NCI-H69 (cell line): ENCODE data around the gene PMEL.

ENCODE experiments used
- DNase-seq: peaks from one replicate; lab custom pipeline; 2025; lab: John Stamatoyannopoulos, UW

Gene PMEL

GRCh38 chr12:55942055-55942454, 23.8 kb downstream of the PMEL start:
- peak; percentile 19 for DNase-seq

- peak; percentile 89 for DNase-seq
Observed at GRCh38 chr12:55940065-55940732, 25.6 kb downstream of the PMEL start.

GRCh38 chr12:55938826-55939501, 26.9 kb downstream of the PMEL start:
- no peak for DNase-seq

GRCh38 chr12:55937981-55938380, 27.9 kb downstream of the PMEL start:
- no peak for DNase-seq

- DNase-seq: no peak
Observed at GRCh38 chr12:55935738-55936151, 30.1 kb downstream of the PMEL start.

- DNase-seq: peak; percentile 31
Observed at GRCh38 chr12:55934773-55935172, 31.1 kb downstream of the PMEL start.

- peak; percentile 43 for DNase-seq
Observed at GRCh38 chr12:55933799-55934742, 31.8 kb downstream of the PMEL start.

GRCh38 chr12:55933169-55933798, 32.6 kb downstream of the PMEL start:
- DNase-seq: peak; percentile 57

GRCh38 chr12:55932551-55932910, 33.3 kb downstream of the PMEL start:
- peak; percentile 34 for DNase-seq

- DNase-seq: peak; percentile 53
Observed at GRCh38 chr12:55931780-55932550, 33.9 kb downstream of the PMEL start.

DNA sequence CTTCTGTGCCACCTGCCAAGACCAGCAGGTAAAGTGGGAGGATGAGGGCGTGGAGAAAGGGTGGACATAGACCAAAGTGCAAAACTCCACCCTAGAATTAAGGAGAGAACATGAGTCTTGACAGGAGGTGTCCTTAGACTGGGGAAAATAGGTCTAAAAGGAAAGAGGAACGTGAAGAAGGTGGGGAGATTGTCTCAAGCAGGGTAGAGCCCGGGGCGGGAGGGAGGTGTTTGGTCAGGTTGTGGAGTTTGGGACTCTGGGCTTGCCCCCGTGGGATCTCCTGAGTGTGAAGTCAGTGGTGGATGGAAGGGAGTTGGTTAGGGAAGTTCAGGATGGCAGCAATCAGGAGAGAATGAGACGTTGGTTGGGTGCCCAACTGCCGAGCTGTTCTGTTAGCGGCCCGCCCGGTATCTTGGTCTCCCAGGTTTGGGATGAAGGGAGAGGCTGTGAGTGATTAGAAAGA, 34.5 kb downstream of the PMEL start:
- no peak for DNase-seq

DNA sequence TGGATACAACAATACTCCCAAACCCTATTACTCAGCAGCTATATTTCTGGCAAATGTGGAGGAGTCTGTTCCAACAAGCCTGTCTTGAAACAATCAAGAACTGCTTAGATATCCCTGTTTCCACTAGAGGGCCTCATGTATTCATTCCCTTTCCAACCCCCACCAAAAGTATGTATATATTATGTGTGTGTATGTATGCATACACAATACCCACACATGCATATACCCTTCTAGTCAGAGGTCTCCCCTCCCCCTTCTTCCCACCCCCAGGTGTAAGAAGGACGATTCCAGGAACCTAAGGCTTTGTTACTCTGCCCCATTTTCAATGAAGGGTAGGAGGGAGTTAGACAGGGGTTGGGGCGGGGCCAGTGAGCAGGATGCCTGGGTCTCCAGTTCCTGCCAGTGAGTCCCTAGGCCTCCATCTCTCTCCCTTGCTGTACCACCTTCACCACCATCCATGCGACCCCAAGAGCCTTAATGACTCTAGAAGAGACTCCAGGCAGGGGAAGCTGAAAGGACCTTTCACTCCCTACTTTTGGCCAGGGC, 35.0 kb downstream of the PMEL start, which contains the start of gene DGKA:
Gene DGKA (plus strand): TSS at position 392 of the 546 bp plus-strand sequence. CDS start 5,342 bp downstream, outside the sequence.
- DNase-seq: peak; percentile 77

- DNase-seq: no peak
Observed at GRCh38 chr12:55929306-55929791, 36.5 kb downstream of the PMEL start.

DNA sequence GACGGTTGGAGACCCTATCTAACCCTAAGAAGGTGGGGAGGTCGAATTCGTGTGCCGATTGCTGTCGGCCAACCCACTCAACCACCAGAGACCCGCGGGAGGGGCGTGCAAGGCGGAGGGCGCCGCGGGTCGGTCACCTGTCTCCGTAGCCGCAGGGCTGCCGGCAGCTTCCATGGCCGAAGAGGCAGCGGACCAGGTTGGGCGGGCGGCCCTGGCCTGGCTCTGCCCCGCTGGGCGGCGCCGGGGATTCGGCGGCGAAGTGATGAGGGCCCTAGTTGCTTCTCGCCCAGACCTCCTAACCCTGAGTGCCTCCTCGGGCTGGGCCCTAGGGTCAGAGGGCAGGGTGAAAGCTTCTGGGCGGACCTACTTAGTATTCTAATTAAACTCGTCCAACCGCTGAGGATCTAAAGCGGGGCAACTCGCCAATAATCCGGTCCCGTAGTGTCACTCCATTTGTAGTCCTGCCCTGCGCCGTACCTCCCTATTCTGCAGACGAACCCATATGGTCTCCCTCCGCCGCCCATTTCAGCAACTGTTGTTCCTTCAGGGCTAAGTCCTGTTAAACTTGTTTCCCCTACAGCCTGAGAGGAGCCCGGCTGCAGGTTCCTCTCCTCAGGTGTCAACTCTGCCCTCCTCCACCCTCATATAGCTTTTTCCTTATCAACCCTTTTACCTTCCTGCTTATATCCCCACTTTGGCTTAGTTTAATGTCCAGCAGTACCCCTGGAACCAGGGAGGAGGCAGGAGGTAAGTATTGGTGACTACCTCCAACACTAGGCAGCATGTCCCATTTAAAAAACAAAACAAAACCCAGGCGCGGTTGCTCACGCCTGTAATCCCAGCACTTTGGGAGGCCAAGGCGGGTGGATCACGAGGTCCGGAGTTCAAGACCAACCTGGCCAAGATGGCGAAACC, 38.0 kb downstream of the PMEL start, which contains the start of gene PYM1:
Gene PYM1 (minus strand): TSS at position 307 of the 915 bp plus-strand sequence. CDS start 133 bp downstream, at position 174.
- peak; percentile 78 for DNase-seq

- peak; percentile 96 for DNase-seq
Observed at GRCh38 chr12:55926738-55927587, 38.9 kb downstream of the PMEL start.

GRCh38 chr12:55925870-55926737, 39.7 kb downstream of the PMEL start:
- peak; percentile 42 for DNase-seq

DNA sequence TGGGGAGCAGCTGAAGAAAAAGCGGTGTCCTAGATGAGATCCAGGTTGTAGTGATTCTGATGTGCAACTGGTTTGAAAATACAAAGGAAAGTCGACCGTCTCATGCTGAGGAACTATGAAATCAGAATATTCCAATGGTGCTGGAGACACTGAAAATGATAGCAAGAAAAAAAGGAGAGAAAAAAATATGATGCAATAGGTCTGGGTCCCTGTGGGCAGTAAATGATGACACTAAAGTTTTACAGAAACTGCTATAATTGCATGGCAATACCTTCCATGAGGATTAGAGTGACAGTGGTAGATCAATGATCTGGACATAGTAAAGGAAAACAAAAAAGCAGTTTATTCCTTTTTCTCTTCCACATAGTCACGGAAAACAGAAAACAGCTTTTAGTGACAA, 40.5 kb downstream of the PMEL start:
- no peak for DNase-seq
